ENCODE results near the gene BABAM2. TPM values are rescaled to one million over a fixed set of nuclear protein-coding genes. Genes with fewer than 3 reads are reported as not detected.

BABAM2 gene
- total and polyA plus RNA-seq, 3 experiments from 2014 or later, result 59.4 to 66.7 (median 65.6) TPM

- ChIA-PET POLR2A (no interaction called here), CTCF (interaction anchor here (0.5 kb wide), 1 partner anchor 51 kb away, joined by 3 read pairs; no protein-coding TSS in a partner anchor)
- Mint-ChIP-seq H3K27ac (peak overlapping the region in 7 of 8 donors; percentile 35 to 98 (median 93)), H3K4me1 (peaks cover 36 to 48% (median 41%) of the 10 kb centered on the region in 3 donors), H3K36me3 (no peaks in the 10 kb centered on the region), H3K27me3 (no peaks in the 10 kb centered on the region), H3K4me3 (peak overlapping the region in 3 of 7 donors; percentile 25 to 85 (median 33)), H3K9me3 (no peaks in the 10 kb centered on the region)
- Histone ChIP-seq H3K9me3 (ENCODE audit: low read length) (no peaks in the 10 kb centered on the region), H3K4me3 (ENCODE audit: low read length) (no peak overlapping the region), H3K4me1 (ENCODE audit: insufficient read depth, low read length) (peaks cover 28% of the 10 kb centered on the region), H3K27me3 (ENCODE audit: insufficient read depth, low read length, poor library complexity, severe bottlenecking) (no peaks in the 10 kb centered on the region), H3K27ac (ENCODE audit: low read depth, low read length) (no peak overlapping the region), H3K36me3 (ENCODE audit: insufficient read depth, low read length) (no peaks in the 10 kb centered on the region)
- DNase-seq, result no peak
Measured at GRCh38 chr2:28377984-28378678, 487.6 kb downstream of the BABAM2 start.

- Mint-ChIP-seq H3K4me1 (peaks cover 31 to 42% (median 37%) of the 10 kb centered on the region in 3 donors), H3K27ac (peak overlapping the region; percentile 24 to 98 (median 94)), H3K36me3 (no peaks in the 10 kb centered on the region), H3K9me3 (no peaks in the 10 kb centered on the region), H3K27me3 (no peaks in the 10 kb centered on the region), H3K4me3 (peak overlapping the region in 6 of 7 donors; percentile 18 to 85 (median 62))
- Histone ChIP-seq H3K27me3 (ENCODE audit: insufficient read depth, low read length, poor library complexity, severe bottlenecking) (no peaks in the 10 kb centered on the region), H3K4me3 (ENCODE audit: low read length) (no peak overlapping the region), H3K27ac (ENCODE audit: low read depth, low read length) (no peak overlapping the region), H3K36me3 (ENCODE audit: insufficient read depth, low read length) (no peaks in the 10 kb centered on the region), H3K9me3 (ENCODE audit: low read length) (no peaks in the 10 kb centered on the region), H3K4me1 (ENCODE audit: insufficient read depth, low read length) (peaks cover 28% of the 10 kb centered on the region)
- ChIA-PET CTCF (interaction anchor here (1.3 kb wide), 1 partner anchor 12 kb away, joined by 3 read pairs; no protein-coding TSS in a partner anchor), POLR2A (no interaction called here)
- peak in 2 of 5 donors; percentile 31 to 47 for DNase-seq
Measured at GRCh38 chr2:28378679-28379584, 488.4 kb downstream of the BABAM2 start.

- peaks cover 28% of the 10 kb centered on the region for H3K4me1 ChIP-seq (ENCODE audit: insufficient read depth, low read length)
- no peaks in the 10 kb centered on the region for H3K36me3 ChIP-seq (ENCODE audit: insufficient read depth, low read length)
- Mint-ChIP-seq H3K27ac (peak overlapping the region in 6 of 8 donors; percentile 43 to 98 (median 72)), H3K36me3 (no peaks in the 10 kb centered on the region), H3K4me1 (peaks cover 29 to 39% (median 36%) of the 10 kb centered on the region in 3 donors), H3K4me3 (no peak overlapping the region), H3K9me3 (no peaks in the 10 kb centered on the region), H3K27me3 (no peaks in the 10 kb centered on the region)
- no peaks in the 10 kb centered on the region for H3K9me3 ChIP-seq (ENCODE audit: low read length)
- peak in 1 of 5 donors; percentile 26 for DNase-seq
- CTCF ChIA-PET, result interaction anchor here (0.9 kb wide), 1 partner anchor 10 kb away, joined by 3 read pairs; no protein-coding TSS in a partner anchor
- POLR2A ChIA-PET, result no interaction called here
- H3K27me3 ChIP-seq (ENCODE audit: insufficient read depth, low read length, poor library complexity, severe bottlenecking), result no peaks in the 10 kb centered on the region
- no peak overlapping the region for H3K4me3 ChIP-seq (ENCODE audit: low read length)
- no peak overlapping the region for H3K27ac ChIP-seq (ENCODE audit: low read depth, low read length)
Measured at GRCh38 chr2:28380219-28380618, 489.7 kb downstream of the BABAM2 start.

GRCh38 chr2:28381225-28382180 is 491.0 kb downstream of the BABAM2 start:
- Mint-ChIP-seq H3K4me1 (peaks cover 29 to 36% (median 36%) of the 10 kb centered on the region in 3 donors), H3K27ac (peak overlapping the region in 7 of 8 donors; percentile 2 to 80 (median 49)), H3K4me3 (no peak overlapping the region), H3K36me3 (no peaks in the 10 kb centered on the region), H3K9me3 (no peaks in the 10 kb centered on the region), H3K27me3 (no peaks in the 10 kb centered on the region)
- DNase-seq, result peak in 1 of 5 donors; percentile 15
- CTCF ChIA-PET, result interaction anchor here (0.9 to 1.1 kb wide), 2 partner anchors 11 kb away, joined by 3 to 4 read pairs; partner anchors contain the start of gene FOSL2
- Histone ChIP-seq H3K4me3 (ENCODE audit: low read length) (no peak overlapping the region), H3K9me3 (ENCODE audit: low read length) (no peaks in the 10 kb centered on the region), H3K27me3 (ENCODE audit: insufficient read depth, low read length, poor library complexity, severe bottlenecking) (no peaks in the 10 kb centered on the region), H3K36me3 (ENCODE audit: insufficient read depth, low read length) (no peaks in the 10 kb centered on the region), H3K27ac (ENCODE audit: low read depth, low read length) (no peak overlapping the region), H3K4me1 (ENCODE audit: insufficient read depth, low read length) (peaks cover 28% of the 10 kb centered on the region)
- POLR2A ChIA-PET, result no interaction called here

DNA sequence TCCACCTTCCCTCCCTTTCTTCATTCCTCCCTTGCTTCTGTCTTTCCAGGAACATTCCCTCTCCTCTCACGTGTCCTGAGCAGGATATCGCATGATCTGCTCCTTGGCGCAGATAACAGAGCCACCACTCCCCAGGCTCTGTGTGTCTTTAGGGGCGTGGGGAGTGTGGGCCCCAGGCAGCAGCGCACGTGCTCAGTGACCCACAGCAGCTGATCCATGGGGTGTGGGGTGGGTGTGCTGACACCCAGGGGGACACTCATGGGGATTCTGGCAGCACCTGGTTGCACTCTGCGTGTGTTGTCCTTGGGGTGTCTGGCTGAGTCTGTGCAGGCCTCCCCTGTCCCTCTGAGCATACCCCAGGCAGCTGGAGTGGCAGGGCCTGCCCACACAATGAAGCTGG is 492.2 kb downstream of the BABAM2 start:
- Mint-ChIP-seq H3K27ac (peak overlapping the region in 2 of 8 donors; percentile 52 to 66), H3K36me3 (no peaks in the 10 kb centered on the region), H3K27me3 (no peaks in the 10 kb centered on the region), H3K4me1 (peaks cover 25 to 33% (median 32%) of the 10 kb centered on the region in 3 donors), H3K9me3 (no peaks in the 10 kb centered on the region), H3K4me3 (no peak overlapping the region)
- H3K9me3 ChIP-seq (ENCODE audit: low read length), result no peaks in the 10 kb centered on the region
- H3K27ac ChIP-seq (ENCODE audit: low read depth, low read length), result no peak overlapping the region
- H3K27me3 ChIP-seq (ENCODE audit: insufficient read depth, low read length, poor library complexity, severe bottlenecking), result no peaks in the 10 kb centered on the region
- peak in 1 of 5 donors; percentile 15 for DNase-seq
- ChIA-PET CTCF (interaction anchor here (1.3 kb wide), 1 partner anchor 24 kb away, joined by 3 read pairs; no protein-coding TSS in a partner anchor), POLR2A (no interaction called here)
- H3K36me3 ChIP-seq (ENCODE audit: insufficient read depth, low read length), result no peaks in the 10 kb centered on the region
- no peak overlapping the region for H3K4me3 ChIP-seq (ENCODE audit: low read length)
- peaks cover 26% of the 10 kb centered on the region for H3K4me1 ChIP-seq (ENCODE audit: insufficient read depth, low read length)

DNA sequence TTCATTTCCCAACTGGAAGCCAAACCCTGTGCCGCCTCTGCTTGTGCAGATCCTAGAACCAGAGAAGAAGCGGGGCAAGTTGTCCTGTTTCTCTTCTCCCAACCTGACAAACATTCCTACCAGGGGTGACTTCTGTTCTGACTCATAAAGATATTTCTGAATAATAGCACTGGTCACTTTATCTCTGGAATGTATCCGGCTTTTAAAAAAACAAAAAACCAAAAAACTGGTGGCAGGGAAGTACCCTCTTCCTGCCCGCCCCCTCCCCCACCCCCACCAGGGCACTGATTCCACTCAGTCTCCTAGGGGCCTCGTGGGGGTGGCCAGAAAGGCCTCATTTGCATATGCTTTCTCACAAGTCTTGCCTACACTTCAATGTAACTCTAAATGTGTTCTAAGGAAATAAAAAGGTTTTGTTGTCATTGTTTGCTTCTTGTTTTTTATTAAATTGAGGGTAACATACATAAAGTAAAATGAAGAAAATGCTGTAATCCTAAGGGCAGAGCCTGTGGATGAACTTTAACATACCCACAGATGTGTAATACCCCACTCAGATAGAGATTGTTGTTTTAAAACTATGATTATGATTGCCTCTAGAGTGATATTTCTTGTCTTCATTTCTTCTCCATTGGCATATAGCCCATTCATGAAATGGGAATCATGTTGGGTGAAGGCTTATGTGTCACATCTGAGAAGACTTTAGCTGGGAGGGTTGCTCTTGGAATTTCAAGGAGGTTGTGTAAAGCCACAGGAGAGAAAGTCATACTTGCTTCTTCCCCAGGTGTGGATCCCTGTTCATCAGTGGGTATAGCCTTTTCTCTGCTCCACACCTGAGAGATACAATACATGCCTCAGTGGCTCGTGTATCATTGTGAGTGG is 496.8 kb downstream of the BABAM2 start:
- no peak for DNase-seq
- Mint-ChIP-seq H3K4me1 (peaks cover 16 to 24% (median 21%) of the 10 kb centered on the region in 3 donors), H3K27ac (peak overlapping the region in 6 of 8 donors; percentile 2 to 98 (median 82)), H3K36me3 (no peaks in the 10 kb centered on the region), H3K4me3 (peak overlapping the region in 1 of 7 donors; percentile 23), H3K9me3 (peaks cover 0 to 2% (median 0%) of the 10 kb centered on the region in 5 donors), H3K27me3 (no peaks in the 10 kb centered on the region)
- ChIA-PET POLR2A (no interaction called here), CTCF (no interaction called here)
- Histone ChIP-seq H3K9me3 (ENCODE audit: low read length) (no peaks in the 10 kb centered on the region), H3K4me1 (ENCODE audit: insufficient read depth, low read length) (peaks cover 14% of the 10 kb centered on the region), H3K4me3 (ENCODE audit: low read length) (no peak overlapping the region), H3K27me3 (ENCODE audit: insufficient read depth, low read length, poor library complexity, severe bottlenecking) (no peaks in the 10 kb centered on the region), H3K36me3 (ENCODE audit: insufficient read depth, low read length) (no peaks in the 10 kb centered on the region), H3K27ac (ENCODE audit: low read depth, low read length) (no peak overlapping the region)

All from CD8-positive, alpha-beta memory T cell (primary cell).